NB4 (cell line): Measurements from ENCODE around the gene TRDMT1.

Experiments used
- MYC ChIP-seq: IDR thresholded peaks from 2 replicates; pipeline ENCODE4 v1.6.1; 2011; ENCODE audit warnings: low read depth, low read length
- POLR2A ChIP-seq: IDR thresholded peaks from 2 replicates; pipeline ENCODE4 v1.6.1; 2011; ENCODE audit warnings: mild to moderate bottlenecking; ENCODE audit not compliant: insufficient read length; ENCODE audit errors: extremely low read depth
- TF ChIP-seq, protein P1 (sequence below): IDR thresholded peaks from one replicate; pipeline ENCODE4 v1.5.1; 2012; ENCODE audit warnings: low read depth, low read length
- TF ChIP-seq, protein P2 (sequence below): IDR thresholded peaks from 2 replicates; pipeline ENCODE4 v1.6.1; 2011; ENCODE audit warnings: low read depth, low read length

DNA sequence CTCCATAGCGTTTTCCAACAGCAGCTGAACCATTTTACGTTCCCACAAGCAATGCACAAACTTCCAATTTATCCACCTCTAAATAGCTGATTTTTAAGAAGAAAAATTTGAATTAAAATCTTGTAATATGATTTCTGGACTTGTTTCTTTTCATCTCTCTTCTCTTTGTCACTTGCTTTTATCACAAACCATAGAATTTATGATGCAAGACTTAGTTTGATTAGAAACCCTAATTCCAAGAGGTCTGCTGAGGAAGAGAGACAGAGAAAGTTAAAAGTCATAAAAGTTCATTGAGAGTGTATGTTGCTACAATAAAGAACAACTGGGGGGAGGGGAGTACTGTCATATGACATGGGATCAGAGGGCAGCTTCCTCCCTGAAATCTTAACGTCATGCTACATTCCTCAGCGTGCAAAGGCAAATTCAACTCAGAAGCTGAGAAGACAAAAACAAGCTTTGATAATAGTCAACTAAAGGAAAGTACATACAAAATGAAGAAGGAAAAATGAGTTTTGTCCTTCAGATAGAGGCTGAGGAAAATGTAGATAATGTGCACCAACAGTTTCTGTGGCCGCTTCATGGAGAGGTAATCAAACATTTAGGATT lies 53.5 kb downstream of the TRDMT1 start:
- TF ChIP-seq, protein P1, sequence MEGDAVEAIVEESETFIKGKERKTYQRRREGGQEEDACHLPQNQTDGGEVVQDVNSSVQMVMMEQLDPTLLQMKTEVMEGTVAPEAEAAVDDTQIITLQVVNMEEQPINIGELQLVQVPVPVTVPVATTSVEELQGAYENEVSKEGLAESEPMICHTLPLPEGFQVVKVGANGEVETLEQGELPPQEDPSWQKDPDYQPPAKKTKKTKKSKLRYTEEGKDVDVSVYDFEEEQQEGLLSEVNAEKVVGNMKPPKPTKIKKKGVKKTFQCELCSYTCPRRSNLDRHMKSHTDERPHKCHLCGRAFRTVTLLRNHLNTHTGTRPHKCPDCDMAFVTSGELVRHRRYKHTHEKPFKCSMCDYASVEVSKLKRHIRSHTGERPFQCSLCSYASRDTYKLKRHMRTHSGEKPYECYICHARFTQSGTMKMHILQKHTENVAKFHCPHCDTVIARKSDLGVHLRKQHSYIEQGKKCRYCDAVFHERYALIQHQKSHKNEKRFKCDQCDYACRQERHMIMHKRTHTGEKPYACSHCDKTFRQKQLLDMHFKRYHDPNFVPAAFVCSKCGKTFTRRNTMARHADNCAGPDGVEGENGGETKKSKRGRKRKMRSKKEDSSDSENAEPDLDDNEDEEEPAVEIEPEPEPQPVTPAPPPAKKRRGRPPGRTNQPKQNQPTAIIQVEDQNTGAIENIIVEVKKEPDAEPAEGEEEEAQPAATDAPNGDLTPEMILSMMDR: no peak
- no peak for TF ChIP-seq MYC
- TF ChIP-seq POLR2A: no peak
- TF ChIP-seq, protein P2, sequence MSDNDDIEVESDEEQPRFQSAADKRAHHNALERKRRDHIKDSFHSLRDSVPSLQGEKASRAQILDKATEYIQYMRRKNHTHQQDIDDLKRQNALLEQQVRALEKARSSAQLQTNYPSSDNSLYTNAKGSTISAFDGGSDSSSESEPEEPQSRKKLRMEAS: no peak
